Effector memory CD4-positive, alpha-beta T cell (primary cell): Measurements from ENCODE around the gene ARHGAP8.
"Not testable (repeated sequence)": the region's sequence is repeated elsewhere in the genome, so short reads cannot be mapped to it uniquely, and the experiment has no call there.

ENCODE experiments used
- DNase-seq, 3 donors: peaks; one replicate each; pipeline ENCODE4 v3.0.0-alpha.2; 2020
- H3K27ac ChIP-seq: 2 replicates; pipeline ENCODE4 v1.7.0; 2013; ENCODE audit warnings: mild to moderate bottlenecking, low read length, moderate library complexity; ENCODE audit not compliant: insufficient read depth, poor library complexity, severe bottlenecking
- H3K27me3 ChIP-seq: replicated peaks from 2 replicates; pipeline ENCODE4 v1.7.0; 2013; ENCODE audit warnings: mild to moderate bottlenecking, low read length; ENCODE audit not compliant: insufficient read depth, control insufficient read depth, poor library complexity, severe bottlenecking
- H3K36me3 ChIP-seq: 2 replicates; pipeline ENCODE4 v1.7.0; 2013; ENCODE audit warnings: mild to moderate bottlenecking, low read length, moderate library complexity; ENCODE audit not compliant: control insufficient read depth, insufficient read depth
- H3K4me1 ChIP-seq: 2 replicates; pipeline ENCODE4 v1.7.0; 2013; ENCODE audit warnings: low read length, mild to moderate bottlenecking; ENCODE audit not compliant: control insufficient read depth, insufficient read depth, poor library complexity, severe bottlenecking
- H3K4me3 ChIP-seq: 2 replicates; pipeline ENCODE4 v1.7.0; 2013; ENCODE audit warnings: low read length, low read depth, mild to moderate bottlenecking; ENCODE audit not compliant: insufficient read depth, poor library complexity, severe bottlenecking
- H3K9me3 ChIP-seq: 2 replicates; pipeline ENCODE4 v1.7.0; 2013; ENCODE audit warnings: mild to moderate bottlenecking, low read length, moderate library complexity; ENCODE audit not compliant: control insufficient read depth

The ARHGAP8 gene

DNA sequence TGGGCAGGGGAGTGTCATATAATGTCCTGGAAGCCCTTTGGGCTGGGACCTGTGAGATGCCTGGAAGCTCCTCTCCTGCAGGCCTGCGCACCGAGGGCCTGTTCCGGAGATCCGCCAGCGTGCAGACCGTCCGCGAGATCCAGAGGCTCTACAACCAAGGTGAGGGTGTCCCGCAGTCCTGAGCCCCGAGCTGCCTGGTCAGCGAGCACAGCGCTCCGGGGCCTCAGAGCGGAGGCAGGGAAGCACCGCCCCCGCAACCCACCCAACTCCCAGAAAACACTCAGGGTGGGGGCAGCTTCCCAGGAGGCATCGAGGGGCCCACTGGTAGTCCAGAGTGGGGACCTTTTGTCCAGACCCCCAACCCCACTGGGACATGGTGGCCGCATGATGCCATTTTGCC lies 95.5 kb downstream of the ARHGAP8 start:
- no peak overlapping the region for H3K4me3 ChIP-seq
- no peaks in the 10 kb centered on the region for H3K4me1 ChIP-seq
- no peak overlapping the region for H3K27ac ChIP-seq
- no peaks in the 10 kb centered on the region for H3K36me3 ChIP-seq
- peaks cover 3% of the 10 kb centered on the region for H3K9me3 ChIP-seq
- no peaks in the 10 kb centered on the region for H3K27me3 ChIP-seq
- DNase-seq = no peak

DNA sequence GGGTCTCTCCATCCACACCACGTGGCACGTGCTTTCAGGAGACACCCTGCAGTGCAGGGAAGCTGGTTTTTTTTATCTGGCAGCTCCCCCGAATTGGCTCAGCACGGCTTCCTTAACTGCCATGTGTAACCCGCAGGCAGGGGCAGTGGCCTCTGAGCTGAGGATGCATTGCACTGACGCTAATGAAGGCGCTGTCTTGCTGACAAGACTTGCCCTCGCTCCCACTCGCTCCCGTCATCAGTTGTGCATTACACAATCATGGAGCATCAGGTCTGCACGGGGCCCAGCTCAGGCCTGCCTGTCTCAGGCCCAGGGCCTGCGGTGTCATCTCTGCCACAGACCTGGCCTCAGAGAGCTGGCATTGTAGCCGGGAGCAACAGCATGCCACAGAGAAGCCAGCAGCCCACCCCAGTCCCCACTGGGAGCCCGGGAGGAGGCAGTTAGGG lies 95.9 kb downstream of the ARHGAP8 start:
- H3K27ac ChIP-seq = no peak overlapping the region
- no peaks in the 10 kb centered on the region for H3K36me3 ChIP-seq
- no peak for DNase-seq
- no peaks in the 10 kb centered on the region for H3K27me3 ChIP-seq
- peaks cover 3% of the 10 kb centered on the region for H3K9me3 ChIP-seq
- no peak overlapping the region for H3K4me3 ChIP-seq
- H3K4me1 ChIP-seq = no peaks in the 10 kb centered on the region

DNA sequence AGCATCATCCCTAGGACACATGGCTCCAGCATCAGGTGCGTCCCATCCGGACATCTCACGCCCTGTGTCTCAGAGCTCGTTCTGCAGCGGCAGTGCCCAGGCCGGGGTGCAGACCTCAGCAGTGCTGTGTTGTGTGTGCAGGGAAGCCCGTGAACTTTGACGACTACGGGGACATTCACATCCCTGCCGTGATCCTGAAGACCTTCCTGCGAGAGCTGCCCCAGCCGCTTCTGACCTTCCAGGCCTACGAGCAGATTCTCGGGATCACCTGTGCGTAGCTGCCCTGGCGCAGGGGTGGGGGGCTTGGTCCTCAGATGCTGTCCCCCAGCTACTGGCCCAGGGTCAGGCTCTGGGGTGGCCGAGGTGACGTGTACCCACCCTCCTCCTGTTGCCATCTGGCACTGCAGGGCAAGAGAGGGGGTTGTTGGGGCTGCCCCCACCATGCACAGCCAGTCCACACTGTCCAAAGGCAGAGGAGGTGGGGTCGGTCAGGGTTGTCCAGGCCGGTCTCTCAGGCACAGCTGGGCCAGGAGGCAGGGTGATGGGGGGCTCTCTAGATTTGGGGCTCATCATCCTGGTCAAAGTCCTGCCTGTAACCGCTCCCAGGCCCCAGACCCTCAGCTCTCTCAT lies 96.5 kb downstream of the ARHGAP8 start:
- Histone ChIP-seq H3K4me1 (no peaks in the 10 kb centered on the region), H3K27me3 (no peaks in the 10 kb centered on the region), H3K27ac (no peak overlapping the region), H3K4me3 (no peak overlapping the region), H3K36me3 (no peaks in the 10 kb centered on the region), H3K9me3 (peaks cover 3% of the 10 kb centered on the region)
- DNase-seq = no peak

DNA sequence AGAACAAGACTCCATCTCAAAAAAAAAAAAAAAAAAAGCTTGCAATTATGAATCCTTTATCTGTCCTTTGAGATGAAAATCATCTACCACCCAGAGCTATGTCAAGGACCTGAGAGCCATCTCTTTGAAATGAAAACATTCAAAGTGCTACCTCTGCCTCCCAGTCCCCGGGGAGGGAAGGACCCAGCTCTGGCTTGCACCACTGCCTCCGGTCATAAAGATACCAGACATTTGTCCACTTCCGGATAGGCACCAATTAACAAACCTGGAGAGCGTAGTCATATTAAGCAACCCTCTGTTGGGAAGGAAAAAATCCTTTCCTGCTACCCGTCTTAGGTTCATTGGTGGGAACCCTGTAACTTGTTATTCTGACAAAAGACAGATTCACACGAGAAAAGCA lies 98.6 kb downstream of the ARHGAP8 start:
- no peaks in the 10 kb centered on the region for H3K9me3 ChIP-seq
- DNase-seq = no peak
- H3K4me1 ChIP-seq = no peaks in the 10 kb centered on the region
- no peaks in the 10 kb centered on the region for H3K36me3 ChIP-seq
- H3K27me3 ChIP-seq = no peaks in the 10 kb centered on the region
- no peak overlapping the region for H3K27ac ChIP-seq
- no peak overlapping the region for H3K4me3 ChIP-seq

DNA sequence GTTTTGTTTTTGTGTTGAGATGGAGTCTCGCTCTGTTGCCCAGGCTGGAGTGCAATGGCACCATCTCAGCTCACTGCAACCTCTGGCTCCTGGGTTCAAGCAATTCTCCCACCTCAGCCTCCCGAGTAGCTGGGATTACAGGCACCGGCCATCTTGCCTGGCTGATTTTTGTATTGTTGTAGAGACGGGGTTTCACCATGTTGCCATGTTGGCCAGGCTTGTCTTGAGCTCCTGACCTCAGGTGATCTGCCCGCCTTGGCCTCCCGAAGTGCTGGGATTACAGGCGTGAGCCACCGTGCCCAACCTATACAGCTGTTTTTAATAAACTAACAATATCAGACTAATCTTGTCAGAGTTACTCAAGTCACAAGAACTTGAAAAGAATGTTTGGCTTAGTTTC lies 102.3 kb downstream of the ARHGAP8 start:
- H3K9me3 ChIP-seq, H3K36me3 ChIP-seq, H3K27me3 ChIP-seq, H3K27ac ChIP-seq, H3K4me3 ChIP-seq, DNase-seq, H3K4me1 ChIP-seq: not testable (repeated sequence)

DNA sequence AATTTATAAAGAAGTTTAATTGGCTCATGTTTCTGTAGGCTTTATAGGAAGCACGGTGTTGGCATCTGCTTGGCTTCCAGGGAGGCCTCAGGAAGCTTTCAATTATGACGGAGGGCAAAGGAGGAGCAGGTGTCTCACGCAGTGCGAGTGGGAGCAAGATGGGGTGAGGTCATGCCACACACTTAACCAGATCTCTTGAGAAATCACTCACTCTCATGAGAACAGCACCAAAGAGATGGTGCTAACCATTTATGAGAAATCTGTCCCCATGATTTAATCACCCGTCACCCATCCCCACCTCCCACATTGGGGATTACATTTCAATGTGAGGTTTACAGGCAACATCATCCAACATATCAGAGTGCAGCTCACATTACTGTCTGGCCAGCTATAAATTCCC lies 103.5 kb downstream of the ARHGAP8 start:
- Histone ChIP-seq H3K4me1 (no peaks in the 10 kb centered on the region), H3K9me3 (no peaks in the 10 kb centered on the region), H3K36me3 (no peaks in the 10 kb centered on the region), H3K27me3 (no peaks in the 10 kb centered on the region), H3K4me3 (no peak overlapping the region), H3K27ac (no peak overlapping the region)
- no peak for DNase-seq

DNA sequence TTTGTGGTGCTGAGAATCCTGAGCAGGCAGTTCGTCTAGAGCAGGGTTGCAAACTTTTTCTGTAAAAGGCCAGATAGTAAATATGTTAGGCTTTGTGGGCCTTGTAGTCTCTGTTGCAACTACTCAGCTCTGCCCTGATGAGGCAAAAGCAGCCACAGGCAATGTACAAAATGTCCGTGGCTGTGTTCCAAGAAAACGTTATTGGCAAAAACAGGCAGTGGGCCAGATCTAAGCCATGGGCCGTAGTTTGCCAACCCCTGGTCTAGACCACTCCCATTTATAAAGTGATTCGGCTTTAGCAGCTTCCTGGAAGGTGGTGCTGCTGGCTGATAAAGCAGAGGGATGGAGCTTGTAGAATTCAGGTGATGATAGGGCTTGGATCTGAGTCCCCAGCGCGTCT lies 106.4 kb downstream of the ARHGAP8 start:
- H3K27ac ChIP-seq, H3K36me3 ChIP-seq, H3K4me3 ChIP-seq, H3K9me3 ChIP-seq, H3K27me3 ChIP-seq, DNase-seq, H3K4me1 ChIP-seq: not testable (repeated sequence)

DNA sequence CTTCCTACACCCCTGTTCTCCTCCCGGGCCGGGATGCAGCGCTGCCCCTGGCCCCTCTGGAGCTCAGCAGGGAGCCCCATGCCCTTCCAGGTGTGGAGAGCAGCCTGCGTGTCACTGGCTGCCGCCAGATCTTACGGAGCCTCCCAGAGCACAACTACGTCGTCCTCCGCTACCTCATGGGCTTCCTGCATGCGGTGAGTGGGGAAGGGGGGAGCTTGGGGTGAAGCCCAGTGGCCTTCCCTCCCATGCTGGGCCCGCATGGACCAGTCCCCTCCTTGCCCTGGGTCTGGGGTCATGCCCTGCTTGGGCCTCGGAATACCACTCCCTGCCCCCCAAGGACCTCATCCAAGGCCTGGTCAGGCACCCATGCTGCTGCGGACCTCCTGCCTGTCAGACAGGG lies 107.3 kb downstream of the ARHGAP8 start:
- Histone ChIP-seq H3K9me3 (no peaks in the 10 kb centered on the region), H3K36me3 (no peaks in the 10 kb centered on the region), H3K27ac (no peak overlapping the region)

DNA sequence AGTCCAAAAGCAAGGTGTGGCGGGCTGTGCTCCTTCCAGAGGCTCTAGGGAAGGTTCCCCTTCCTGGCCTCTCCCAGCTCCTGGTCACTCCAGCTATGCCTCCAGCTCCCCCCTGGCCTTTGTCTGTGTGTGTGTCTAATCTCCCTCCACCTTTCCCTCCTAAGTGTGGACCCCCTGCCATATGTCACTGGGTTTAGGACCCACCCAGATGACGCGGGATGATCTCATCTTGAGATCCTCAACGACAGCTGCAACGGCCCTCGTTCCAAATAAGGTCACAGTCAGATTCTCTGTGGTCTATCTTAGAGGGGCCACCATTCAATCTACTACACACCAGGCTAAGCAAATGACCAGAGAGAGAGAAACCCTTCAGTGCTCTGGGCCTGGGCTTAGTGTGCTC lies 107.9 kb downstream of the ARHGAP8 start:
- no peak overlapping the region for H3K4me3 ChIP-seq
- no peaks in the 10 kb centered on the region for H3K9me3 ChIP-seq
- H3K27me3 ChIP-seq = no peaks in the 10 kb centered on the region
- H3K27ac ChIP-seq = no peak overlapping the region
- no peaks in the 10 kb centered on the region for H3K4me1 ChIP-seq
- H3K36me3 ChIP-seq = no peaks in the 10 kb centered on the region
- DNase-seq = no peak

More for the DNA sequence above, 107.3 kb downstream of the ARHGAP8 start:
- no peaks in the 10 kb centered on the region for H3K4me1 ChIP-seq
- no peaks in the 10 kb centered on the region for H3K27me3 ChIP-seq
- no peak overlapping the region for H3K4me3 ChIP-seq
- DNase-seq = no peak

DNA sequence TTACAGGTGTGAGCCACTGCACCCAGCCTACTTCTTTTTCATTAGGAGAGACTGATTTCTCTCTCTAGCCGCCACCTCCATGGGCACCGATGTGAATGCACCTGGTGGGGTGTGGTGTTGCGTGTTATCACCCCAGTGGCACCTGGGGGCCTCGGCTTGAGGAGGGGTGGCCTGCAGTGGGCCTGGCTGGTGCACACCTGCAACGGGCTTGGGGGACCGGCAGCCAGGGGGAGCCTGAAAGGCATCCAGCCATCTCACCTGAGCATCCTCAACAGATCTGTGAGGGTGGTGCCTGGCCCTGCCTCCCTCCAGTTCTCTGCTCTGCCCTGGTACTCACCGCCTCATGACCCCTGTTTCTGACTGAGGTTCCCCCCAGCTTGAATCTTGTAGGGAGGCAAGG lies 108.9 kb downstream of the ARHGAP8 start:
- no peaks in the 10 kb centered on the region for H3K27me3 ChIP-seq
- no peaks in the 10 kb centered on the region for H3K36me3 ChIP-seq
- H3K9me3 ChIP-seq = no peaks in the 10 kb centered on the region
- no peak for DNase-seq
- H3K27ac ChIP-seq = no peak overlapping the region
- no peaks in the 10 kb centered on the region for H3K4me1 ChIP-seq
- H3K4me3 ChIP-seq = no peak overlapping the region
